Stimulated activated CD4-positive, alpha-beta T cell treated with anti-CD3 and anti-CD28 coated beads, Interleukin-12 subunit alpha, Interleukin-12 subunit beta, amount 100 ng/mL, for 24 hours (primary cell): ENCODE measurements around the gene UNC13C.

Experiments
- DNase-seq, 2 experiments: peaks; one replicate each; pipeline ENCODE4 v3.0.0-alpha.2; 2020; ENCODE audit warnings: low read depth in 2 of 2

UNC13C gene

DNA sequence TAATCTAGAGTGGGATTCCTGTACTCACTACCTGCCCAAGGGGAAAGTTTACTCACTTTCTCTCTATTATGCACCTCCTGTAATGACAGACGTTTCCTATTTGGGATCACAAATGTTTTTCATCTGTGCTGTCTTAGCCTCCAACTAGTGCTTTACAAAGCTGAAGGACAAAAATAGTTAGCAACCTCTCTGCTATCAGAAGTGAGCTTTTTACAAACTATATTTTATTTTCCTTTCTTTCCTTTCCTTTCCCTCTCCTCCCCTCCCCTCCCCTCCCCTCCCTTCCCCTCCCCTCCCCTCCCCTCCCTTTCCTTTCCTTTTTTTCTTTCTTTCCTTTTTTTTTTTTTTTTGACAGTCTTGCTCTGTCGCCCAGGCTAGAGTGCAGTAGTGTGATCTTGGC is 130.8 kb downstream of the UNC13C start:
- DNase-seq = no peak

DNA sequence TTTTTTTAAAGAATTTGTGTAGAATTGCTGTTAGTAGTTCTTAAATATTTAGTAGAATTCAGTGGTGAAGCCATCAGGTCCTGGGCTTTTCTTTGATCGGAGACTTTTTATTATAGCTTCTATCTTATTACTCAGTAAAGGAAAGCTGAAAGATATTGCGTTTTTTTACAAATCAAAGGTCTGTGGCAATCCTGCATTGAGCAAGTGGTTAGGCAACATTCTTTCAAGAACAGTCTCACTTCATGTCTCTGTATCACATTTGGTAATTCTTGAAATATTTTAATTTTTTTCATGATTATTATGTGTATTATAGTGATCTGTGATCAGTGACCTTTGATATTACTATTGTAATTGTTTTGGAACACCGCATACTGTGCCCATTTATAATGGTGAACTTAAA is 140.8 kb downstream of the UNC13C start:
- no peak for DNase-seq

DNA sequence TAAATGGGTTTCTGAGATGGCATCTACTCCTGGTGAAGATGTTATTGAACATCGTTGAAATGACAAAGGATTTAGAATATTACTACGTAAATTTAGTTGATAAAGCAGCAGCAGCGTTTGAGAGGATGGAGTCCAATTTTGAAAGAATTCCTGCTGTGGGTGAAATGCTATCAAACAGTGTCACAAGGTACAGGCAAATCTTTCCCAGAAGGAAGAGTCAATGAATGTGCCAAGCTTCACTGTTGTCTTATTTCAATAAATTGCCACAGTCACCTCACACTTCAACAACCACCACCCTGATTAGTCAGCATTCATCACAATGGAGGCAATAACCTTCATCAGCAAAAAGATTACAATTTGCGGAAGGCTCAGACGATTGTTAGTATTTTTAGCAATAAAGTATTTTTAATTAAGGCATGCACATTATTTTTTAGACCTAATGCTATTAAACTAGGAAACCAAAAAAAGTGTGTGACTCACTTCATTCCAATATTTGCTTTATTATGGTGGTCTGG is 142.8 kb downstream of the UNC13C start:
- DNase-seq = no peak

DNA sequence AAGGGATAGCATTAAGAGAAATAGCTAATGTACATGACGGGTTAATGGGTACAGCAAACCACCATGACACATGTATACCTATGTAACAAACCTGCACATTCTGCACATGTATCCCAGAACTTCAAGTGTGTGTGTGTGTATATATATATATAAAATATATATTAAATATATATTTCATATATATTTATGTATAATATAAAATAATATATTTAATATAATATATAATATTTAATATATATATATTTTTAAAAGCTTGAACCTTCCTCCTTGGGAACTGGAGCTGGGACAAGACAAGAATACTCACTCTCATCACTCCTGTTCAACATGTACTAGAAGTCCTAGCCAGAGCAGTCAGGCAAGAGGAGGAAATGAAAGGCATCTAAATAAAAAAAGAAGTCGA is 149.3 kb downstream of the UNC13C start:
- no peak for DNase-seq

DNA sequence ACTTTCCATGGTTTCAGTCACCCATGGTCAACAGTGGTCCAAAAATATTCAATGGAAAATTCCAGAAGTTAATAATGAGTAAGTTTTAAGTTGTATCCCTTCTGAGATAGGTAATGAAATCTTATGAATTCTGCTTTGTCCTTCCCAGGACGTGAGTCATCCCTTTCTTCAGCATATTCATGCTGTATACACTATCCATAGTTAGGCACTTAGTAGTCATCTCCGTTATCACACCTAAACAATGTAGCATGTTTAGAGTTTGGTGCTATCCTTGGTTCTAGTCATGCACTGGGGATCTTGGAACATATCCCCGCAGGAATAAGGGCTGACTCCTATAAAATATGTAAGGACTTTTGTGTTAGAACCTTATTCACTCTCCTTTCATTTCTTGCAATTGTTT is 153.2 kb downstream of the UNC13C start:
- no peak for DNase-seq

DNA sequence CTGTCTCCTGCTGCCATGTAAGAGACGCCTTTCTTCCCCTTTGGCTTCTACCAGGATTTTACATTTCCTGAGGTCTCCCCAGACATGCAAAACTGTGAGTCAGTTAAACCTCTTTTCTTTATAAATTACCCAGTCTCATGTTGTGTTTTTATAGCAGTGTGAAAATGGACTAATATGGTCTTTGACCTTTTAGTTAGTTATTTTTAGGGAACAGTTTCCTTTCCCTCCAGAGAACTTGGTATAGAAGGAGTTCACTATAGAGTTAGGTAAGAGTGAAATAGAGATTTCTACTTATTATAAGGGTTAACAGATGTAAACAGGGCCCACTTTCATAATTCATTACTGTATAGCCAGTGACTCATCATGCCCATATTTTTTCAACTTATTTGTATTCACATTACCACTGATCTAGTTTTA is 170.9 kb downstream of the UNC13C start:
- no peak for DNase-seq

DNA sequence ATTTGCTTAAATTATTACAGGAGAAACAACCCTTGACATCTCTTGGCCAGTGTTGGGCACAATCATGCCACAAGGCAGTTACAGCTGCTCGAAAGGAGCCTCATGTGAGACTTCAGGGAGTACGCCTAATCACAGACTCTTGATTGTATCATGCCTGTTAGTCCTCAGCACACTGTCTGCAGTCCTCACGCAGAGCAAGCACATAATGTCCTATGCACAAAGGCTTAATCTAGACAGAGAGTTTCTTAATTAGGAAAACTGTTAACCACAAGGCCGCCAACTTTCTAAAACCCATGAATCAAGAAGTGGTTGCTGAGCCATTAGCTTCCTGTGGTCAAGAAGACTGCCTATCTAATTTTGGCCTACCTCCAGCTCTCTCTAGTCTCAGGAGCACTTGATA is 172.0 kb downstream of the UNC13C start:
- no peak for DNase-seq

DNA sequence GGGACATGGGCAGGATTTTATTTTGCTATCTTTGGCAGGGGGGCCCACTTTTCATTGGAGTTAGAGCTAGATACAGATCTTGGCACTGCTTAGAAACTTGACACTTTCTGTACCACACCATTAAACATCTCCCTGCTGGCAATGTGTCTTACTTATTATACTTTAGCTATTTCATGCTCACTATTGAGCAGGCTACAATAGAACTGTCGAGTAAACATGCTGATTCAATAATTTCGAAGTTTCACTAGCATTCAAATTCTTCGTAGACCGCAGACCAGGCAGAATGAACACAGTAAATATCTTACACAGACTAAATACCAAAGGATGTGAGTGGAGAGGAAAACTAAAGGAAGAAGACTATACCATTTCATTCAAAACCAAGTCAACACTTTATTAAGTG is 180.8 kb downstream of the UNC13C start:
- DNase-seq = no peak

DNA sequence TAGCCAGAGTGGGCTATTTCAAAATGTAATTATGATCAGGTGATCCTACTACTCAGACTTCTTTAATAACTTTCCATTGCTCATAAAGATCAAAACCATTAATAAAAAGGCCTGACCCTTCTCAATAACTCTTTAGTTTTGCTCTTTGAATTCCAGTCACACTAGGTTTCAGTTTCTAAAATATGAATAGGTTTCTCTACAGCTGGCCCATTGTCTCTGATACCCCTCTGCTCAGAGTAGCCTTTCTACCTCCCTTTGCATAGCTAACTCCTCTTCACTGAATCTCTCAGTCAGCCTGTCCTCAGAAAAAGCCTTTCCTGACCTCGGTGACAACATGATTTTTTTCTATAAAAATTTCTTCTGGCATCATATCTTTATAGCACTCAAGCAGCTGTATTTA is 209.1 kb downstream of the UNC13C start:
- DNase-seq = no peak

DNA sequence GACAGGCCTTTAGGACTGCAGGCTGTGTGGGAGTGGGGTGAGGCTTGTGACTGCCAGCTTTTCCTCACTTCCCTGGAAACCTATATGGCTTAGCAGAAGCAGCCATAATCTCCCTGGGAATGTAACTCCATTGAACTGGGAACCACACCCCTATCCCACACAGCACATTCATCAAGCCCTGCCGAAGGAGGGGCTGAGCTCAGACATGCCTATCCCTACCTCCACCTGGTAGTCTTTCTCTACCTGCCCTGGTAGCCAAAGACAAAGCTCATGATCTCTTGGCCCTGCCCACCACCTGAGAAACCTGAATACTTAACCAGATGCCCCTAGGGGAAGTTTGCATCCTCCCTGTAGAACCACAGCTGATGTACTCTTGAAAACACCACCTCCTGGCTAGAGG is 219.8 kb downstream of the UNC13C start:
- DNase-seq = no peak

DNA sequence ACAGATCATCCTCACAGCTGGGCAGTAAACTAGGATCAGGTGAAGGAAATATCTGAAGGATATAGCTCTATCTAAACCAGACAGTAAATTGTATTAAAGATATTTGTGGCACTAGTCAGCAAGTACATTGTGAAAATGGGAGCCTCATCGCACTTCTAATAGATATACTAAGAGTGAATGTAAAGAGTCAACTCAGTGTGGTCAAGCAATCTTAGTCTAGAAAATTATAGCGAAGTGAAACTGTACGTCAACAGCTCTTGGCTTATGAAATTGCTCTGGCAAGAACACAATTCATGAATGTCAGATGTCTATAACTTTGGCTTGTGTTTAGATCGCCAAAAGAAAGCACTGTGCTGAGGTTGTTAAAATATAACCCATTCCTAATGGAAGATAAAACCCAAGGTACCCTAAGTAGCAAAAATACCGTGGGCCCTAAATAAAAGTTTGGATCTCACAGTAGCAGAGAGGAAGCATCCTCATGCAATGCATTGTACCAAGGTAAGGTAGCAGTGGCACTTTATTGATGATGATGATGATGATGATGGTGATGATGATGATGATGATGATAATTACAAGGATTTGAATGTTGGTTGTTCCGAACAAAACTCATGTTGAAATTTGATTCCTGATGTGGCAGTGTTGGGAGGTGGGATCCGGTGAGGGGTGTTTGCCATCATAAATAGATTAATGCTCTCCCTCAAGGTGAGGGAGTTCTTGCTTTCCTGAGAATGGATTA is 228.5 kb downstream of the UNC13C start:
- no peak for DNase-seq

DNA sequence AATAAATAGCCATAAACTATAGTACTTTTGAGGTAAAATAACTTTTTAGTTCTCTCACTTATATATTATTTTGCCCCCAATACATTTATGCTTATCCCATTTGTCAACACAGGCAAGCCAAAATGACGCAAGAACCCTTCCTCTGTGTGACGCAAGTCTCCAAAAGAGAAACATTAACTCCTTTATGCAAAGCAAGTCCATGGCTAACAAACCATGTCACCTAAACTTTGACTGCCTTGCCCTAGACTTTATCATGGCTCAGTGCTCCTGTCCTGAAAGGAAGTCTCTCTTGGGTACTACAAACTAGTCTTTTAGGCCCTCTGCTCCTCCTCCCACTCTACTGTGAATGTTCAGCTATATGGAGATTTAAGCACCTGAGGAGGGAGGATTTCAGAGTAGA is 230.5 kb downstream of the UNC13C start:
- no peak for DNase-seq

DNA sequence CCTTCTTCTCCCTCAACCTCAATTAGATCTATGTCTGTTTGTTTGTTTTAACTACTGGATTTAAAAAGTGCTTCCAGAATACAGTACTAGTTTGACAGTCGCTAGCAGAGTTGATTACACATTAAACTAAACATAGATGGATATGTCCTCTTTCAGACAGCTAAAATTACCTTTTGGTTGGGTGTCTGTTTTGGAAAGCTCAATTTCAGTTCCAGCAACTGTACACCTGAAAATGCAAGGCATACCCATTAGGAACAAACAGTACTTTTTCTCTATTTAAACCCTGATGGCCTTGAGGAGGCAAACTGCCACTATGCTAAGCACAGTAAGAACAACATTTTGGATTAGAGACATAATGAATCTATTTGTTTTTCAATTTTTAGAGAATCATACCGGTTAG is 234.4 kb downstream of the UNC13C start:
- DNase-seq = no peak

DNA sequence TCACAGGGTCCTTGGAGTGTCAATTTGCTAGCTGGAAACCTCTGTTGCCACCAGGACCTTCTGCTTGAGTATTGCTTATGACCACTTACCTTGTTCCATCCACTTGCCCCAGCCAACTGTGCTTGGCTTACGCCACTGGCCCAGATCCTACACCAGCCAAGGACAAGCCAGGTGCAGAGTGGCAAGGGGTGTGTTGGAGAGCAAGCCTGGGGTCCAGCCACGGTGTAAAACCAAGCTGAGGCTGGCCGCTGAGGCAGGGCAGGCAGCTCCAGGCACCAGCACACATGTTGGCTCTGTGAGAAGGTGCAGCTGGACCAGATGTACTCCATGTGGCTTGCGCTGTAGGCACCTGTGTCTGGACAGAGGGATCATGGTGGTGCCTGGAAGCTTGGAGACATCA is 248.2 kb downstream of the UNC13C start:
- no peak for DNase-seq

DNA sequence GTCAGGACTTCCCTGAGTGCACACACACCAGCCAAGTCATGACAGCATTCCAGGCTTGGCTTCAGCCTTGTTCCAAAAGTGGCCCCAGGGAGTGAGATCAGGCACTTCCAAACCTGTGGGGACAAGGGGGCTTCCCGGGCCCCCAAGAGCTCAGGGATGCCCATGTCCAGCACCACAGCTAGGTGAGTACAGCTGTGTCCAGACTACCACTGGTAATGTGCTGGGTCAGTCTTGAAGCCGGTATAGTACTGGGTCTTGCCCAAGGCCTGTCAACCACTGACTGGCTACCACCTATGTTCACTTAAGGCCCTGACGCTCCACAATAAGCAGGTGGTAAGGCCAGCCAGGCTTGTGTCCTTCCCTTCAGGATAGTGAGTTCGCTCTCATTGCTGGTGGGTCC is 249.3 kb downstream of the UNC13C start:
- DNase-seq = no peak

DNA sequence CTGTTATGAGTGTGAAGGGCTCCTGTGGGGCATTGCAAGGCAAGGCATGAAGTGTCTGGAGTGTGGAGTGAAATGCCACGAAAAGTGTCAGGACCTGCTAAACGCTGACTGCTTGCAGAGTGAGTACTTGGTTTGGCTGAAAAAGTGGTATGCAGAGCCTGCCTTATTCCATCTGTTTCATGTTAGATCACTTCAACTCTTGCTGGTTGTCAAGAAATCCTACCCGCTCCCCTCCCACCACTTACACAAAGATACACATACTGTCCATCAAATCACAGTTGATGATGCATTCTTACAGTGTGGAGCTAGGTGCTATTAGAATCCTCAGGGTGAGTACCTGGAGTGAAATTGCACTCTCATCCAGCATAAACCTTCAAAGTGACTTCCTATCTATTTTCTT is 272.1 kb downstream of the UNC13C start:
- DNase-seq = no peak

DNA sequence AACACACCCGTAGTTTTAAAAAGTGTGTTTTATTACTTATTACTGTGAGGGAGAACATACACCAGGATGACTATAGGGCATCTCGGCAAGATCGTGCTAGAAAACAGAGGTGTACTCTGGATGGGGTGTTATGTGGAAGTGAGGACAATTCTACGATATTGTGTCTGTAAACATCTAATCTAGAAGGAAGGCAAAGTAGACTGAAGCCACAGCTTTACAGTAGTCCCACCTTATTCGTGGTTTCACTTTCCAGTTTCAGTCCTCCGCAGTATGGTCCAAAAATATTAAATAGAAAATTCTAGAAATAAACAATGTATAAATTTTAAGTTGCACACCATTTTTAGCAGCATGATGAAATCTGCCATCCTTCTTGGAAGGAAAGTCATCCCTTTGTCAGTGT is 277.9 kb downstream of the UNC13C start:
- no peak for DNase-seq

DNA sequence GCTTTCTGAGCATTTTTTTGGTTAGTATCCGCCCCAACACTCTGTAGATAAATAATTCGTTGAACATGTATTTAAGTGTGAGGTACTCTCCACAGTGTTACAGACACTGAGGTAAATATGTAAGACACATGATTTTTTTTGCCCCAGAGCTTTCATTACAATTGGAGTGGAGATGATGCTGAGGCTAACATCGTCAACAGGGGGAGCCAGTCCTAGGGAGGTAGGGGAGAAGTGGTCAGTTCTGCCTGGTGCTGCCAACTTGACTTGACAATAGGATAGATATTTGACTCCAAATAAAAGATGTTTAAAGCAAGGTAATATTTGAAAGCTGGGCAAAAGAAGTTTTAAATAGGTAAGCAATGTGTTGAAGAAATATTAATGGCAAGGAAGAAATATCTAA is 295.7 kb downstream of the UNC13C start:
- no peak for DNase-seq

DNA sequence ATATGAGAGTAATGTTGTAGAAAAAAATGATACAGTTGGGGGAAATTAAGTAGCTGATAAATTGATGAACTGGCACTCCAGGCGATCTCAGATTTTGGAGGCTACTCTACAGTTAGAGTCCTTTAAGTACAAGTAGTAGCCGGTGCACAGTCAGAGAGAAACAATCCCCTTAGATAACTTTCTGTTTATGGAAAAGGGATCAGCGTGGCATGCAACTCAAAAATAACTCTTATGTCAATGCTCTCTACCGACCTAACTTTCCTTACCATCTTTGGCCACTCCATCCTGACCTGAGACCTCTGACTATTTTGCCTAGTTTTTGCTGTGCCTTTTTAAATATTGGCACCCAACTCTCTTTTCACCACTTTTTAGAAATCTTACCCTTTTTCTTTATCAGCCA is 299.6 kb downstream of the UNC13C start:
- DNase-seq = no peak

DNA sequence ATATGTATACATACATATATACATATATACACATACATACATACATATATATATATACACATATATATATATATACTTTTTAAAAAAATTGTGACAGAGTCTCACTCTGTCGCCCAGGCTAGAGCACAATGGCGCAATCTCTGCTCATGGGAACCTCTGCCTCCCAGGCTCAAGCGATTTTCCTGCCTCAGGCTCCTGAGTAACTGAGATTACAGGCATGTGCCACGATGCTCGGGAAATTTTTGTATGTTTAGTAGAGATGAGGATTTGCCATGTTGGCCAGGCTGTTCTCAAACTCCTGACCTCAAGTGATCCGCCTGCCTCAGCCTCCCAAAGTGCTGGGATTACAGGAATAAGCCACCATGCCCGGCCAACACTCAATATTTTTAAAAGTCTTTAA is 302.5 kb downstream of the UNC13C start:
- DNase-seq = no peak

DNA sequence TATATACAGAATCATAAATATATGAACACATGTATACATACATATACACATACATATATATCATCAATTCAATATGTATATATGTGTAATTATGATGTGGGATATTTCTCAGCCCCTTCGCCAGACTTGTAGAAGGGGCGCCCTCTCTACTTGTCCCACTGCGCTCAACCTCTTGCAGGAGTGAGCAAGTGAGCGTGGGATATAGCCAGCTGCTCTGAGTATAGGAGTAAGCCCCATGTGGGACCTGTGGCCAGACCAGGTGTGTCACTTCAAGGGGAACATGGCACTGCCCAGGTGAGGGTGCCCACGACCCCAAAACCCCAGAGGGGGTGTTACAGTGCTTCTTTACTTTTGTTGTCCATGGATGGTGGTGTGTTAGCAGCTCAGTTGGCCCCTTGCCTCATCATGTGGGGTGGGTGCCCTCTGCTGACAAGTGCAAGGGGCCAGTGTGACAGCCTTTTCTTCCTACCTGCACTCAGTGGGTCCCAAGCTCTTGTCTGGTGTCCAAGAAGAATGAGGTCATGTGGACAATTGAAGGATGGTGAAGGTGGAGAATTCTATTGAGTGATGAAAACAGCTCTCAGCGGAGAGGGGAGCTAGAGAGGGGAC is 304.1 kb downstream of the UNC13C start:
- no peak for DNase-seq

DNA sequence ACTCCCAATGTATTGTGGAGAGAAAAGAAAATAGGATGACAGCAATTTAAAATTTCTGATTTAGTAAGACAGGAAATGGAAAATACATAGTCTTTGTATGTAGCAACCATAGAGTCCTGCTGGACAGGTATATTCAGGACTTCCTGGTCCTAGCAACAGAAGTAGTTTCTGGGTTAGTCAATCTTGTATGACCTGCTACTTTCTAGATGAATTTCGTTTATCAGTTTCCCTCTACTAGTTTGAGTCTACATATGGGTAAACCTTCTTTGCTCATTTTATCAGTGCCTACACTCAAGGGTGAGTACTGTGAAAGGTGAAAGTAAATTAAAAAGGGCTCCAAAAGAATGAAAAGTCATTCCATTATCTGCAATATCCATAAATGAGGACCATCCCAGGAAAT is 309.8 kb downstream of the UNC13C start:
- DNase-seq = no peak

DNA sequence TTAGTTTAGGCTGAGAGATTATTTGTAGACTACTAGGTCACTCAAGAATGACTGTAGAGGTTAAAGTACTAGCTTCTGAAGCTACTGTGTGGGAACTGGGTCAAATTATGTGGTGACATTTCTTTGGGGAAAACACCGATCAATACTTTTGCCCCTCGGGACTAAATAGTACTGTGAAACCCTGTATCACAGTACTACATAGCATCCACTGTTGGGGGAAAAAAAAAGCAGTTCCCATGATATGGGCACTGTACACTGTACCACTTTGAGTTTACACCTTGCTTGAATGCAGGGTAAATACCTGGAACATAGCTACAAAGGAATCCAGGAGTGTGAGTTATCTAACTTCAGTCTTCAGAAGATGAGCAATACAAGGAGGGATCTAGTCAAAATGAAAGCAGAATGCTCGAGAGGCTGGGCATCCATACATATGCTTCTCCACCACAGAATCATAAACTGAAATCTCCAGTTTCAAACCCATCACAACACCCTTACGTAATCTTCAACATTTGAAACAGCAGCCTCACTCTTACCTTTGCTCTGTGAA is 311.4 kb downstream of the UNC13C start:
- no peak for DNase-seq
